ENCODE results near the gene PRR20G. TPM values are rescaled to one million over a fixed set of nuclear protein-coding genes. Genes with fewer than 3 reads are reported as not detected.

The PRR20G gene
- total and polyA plus RNA-seq, 2 experiments from 2014 or later: 0.39 TPM; not detected in 1

DNA sequence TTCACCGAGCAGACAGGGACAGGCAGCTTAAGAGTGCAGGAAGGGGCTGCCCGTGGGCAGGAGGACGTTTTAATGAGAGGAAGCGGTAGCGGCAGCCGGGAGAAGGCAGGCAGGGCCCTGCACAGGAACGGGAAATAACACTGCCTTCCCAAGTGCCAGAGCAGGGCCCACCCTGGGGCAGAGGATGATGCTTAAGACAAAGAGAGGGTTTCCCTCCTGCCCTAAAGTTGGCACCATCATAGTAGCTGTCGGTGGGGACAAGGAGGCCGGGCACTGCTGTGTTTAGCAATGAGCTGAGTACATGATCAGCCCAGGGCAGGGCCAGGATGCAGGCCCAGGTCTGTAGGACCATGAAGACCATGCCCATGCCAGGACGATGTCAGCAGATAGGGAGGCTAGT, 21.7 kb downstream of the PRR20G start:
- Histone ChIP-seq H3K4me3 (no peak overlapping the region), H3K4me1 (ENCODE audit: insufficient read depth) (no peaks in the 10 kb centered on the region), H3F3A (replicated peaks; ENCODE audit: low read depth) (no peaks in the 10 kb centered on the region), H3K27ac (ENCODE audit: low read depth) (no peak overlapping the region), H4K20me1 (replicated peaks; ENCODE audit: insufficient read depth) (no peaks in the 10 kb centered on the region), H3K9me2 (ENCODE audit: insufficient read depth) (no peaks in the 10 kb centered on the region), H3K36me3 (ENCODE audit: insufficient read depth) (no peaks in the 10 kb centered on the region), H3K79me2 (replicated peaks; ENCODE audit: insufficient read depth) (no peaks in the 10 kb centered on the region), H3K27me3 (ENCODE audit: insufficient read depth) (no peaks in the 10 kb centered on the region), H2AFZ (no peak overlapping the region), H3K4me2 (no peak overlapping the region)
- H3K36me3 Mint-ChIP-seq (ENCODE audit: low read depth): no peaks in the 10 kb centered on the region
- peaks cover 2% of the 10 kb centered on the region for H3K27me3 Mint-ChIP-seq (ENCODE audit: insufficient read depth, low read depth, poor library complexity)
- DNase-seq (ENCODE audit: low spot score) (no peak), ATAC-seq (no peak)
- no peak overlapping the region for H3K27ac Mint-ChIP-seq
- TF ChIP-seq POLR2AphosphoS5 (IDR thresholded peaks at IDR 0.05; ENCODE audit: low read depth) (no peak), EZH2 (IDR thresholded peaks at IDR 0.05; ENCODE audit: low read depth, unreplicated experiment) (no peak), CREB1 (CRISPR knock-in tag; IDR thresholded peaks at IDR 0.05; ENCODE audit: low read depth) (no peak), ZNF114 (CRISPR knock-in tag; IDR thresholded peaks at IDR 0.05) (no peak), JUNB (IDR thresholded peaks at IDR 0.05; ENCODE audit: unreplicated experiment) (no peak), NANOG (IDR thresholded peaks at IDR 0.05; ENCODE audit: borderline replicate concordance) (no peak), ZNF331 (CRISPR knock-in tag; IDR thresholded peaks at IDR 0.05; ENCODE audit: low read depth) (no peak), STAT1 (IDR thresholded peaks at IDR 0.05; ENCODE audit: unreplicated experiment) (no peak), EZH2phosphoT487 (IDR thresholded peaks at IDR 0.05; ENCODE audit: unreplicated experiment) (no peak)
- TF ChIP-seq, protein P1, sequence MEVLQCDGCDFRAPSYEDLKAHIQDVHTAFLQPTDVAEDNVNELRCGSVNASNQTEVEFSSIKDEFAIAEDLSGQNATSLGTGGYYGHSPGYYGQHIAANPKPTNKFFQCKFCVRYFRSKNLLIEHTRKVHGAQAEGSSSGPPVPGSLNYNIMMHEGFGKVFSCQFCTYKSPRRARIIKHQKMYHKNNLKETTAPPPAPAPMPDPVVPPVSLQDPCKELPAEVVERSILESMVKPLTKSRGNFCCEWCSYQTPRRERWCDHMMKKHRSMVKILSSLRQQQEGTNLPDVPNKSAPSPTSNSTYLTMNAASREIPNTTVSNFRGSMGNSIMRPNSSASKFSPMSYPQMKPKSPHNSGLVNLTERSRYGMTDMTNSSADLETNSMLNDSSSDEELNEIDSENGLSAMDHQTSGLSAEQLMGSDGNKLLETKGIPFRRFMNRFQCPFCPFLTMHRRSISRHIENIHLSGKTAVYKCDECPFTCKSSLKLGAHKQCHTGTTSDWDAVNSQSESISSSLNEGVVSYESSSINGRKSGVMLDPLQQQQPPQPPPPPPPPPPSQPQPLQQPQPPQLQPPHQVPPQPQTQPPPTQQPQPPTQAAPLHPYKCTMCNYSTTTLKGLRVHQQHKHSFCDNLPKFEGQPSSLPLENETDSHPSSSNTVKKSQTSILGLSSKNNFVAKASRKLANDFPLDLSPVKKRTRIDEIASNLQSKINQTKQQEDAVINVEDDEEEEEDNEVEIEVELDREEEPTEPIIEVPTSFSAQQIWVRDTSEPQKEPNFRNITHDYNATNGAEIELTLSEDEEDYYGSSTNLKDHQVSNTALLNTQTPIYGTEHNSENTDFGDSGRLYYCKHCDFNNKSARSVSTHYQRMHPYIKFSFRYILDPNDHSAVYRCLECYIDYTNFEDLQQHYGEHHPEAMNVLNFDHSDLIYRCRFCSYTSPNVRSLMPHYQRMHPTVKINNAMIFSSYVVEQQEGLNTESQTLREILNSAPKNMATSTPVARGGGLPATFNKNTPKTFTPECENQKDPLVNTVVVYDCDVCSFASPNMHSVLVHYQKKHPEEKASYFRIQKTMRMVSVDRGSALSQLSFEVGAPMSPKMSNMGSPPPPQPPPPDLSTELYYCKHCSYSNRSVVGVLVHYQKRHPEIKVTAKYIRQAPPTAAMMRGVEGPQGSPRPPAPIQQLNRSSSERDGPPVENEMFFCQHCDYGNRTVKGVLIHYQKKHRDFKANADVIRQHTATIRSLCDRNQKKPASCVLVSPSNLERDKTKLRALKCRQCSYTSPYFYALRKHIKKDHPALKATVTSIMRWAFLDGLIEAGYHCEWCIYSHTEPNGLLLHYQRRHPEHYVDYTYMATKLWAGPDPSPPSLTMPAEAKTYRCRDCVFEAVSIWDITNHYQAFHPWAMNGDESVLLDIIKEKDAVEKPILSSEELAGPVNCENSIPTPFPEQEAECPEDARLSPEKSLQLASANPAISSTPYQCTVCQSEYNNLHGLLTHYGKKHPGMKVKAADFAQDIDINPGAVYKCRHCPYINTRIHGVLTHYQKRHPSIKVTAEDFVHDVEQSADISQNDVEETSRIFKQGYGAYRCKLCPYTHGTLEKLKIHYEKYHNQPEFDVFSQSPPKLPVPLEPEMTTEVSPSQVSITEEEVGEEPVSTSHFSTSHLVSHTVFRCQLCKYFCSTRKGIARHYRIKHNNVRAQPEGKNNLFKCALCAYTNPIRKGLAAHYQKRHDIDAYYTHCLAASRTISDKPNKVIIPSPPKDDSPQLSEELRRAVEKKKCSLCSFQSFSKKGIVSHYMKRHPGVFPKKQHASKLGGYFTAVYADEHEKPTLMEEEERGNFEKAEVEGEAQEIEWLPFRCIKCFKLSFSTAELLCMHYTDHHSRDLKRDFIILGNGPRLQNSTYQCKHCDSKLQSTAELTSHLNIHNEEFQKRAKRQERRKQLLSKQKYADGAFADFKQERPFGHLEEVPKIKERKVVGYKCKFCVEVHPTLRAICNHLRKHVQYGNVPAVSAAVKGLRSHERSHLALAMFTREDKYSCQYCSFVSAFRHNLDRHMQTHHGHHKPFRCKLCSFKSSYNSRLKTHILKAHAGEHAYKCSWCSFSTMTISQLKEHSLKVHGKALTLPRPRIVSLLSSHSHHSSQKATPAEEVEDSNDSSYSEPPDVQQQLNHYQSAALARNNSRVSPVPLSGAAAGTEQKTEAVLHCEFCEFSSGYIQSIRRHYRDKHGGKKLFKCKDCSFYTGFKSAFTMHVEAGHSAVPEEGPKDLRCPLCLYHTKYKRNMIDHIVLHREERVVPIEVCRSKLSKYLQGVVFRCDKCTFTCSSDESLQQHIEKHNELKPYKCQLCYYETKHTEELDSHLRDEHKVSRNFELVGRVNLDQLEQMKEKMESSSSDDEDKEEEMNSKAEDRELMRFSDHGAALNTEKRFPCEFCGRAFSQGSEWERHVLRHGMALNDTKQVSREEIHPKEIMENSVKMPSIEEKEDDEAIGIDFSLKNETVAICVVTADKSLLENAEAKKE (CRISPR knock-in tag; IDR thresholded peaks at IDR 0.05): no peak
- TF ChIP-seq, protein P2, sequence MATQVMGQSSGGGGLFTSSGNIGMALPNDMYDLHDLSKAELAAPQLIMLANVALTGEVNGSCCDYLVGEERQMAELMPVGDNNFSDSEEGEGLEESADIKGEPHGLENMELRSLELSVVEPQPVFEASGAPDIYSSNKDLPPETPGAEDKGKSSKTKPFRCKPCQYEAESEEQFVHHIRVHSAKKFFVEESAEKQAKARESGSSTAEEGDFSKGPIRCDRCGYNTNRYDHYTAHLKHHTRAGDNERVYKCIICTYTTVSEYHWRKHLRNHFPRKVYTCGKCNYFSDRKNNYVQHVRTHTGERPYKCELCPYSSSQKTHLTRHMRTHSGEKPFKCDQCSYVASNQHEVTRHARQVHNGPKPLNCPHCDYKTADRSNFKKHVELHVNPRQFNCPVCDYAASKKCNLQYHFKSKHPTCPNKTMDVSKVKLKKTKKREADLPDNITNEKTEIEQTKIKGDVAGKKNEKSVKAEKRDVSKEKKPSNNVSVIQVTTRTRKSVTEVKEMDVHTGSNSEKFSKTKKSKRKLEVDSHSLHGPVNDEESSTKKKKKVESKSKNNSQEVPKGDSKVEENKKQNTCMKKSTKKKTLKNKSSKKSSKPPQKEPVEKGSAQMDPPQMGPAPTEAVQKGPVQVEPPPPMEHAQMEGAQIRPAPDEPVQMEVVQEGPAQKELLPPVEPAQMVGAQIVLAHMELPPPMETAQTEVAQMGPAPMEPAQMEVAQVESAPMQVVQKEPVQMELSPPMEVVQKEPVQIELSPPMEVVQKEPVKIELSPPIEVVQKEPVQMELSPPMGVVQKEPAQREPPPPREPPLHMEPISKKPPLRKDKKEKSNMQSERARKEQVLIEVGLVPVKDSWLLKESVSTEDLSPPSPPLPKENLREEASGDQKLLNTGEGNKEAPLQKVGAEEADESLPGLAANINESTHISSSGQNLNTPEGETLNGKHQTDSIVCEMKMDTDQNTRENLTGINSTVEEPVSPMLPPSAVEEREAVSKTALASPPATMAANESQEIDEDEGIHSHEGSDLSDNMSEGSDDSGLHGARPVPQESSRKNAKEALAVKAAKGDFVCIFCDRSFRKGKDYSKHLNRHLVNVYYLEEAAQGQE (IDR thresholded peaks at IDR 0.05; ENCODE audit: unreplicated experiment): no peak
- TF ChIP-seq, protein P3, sequence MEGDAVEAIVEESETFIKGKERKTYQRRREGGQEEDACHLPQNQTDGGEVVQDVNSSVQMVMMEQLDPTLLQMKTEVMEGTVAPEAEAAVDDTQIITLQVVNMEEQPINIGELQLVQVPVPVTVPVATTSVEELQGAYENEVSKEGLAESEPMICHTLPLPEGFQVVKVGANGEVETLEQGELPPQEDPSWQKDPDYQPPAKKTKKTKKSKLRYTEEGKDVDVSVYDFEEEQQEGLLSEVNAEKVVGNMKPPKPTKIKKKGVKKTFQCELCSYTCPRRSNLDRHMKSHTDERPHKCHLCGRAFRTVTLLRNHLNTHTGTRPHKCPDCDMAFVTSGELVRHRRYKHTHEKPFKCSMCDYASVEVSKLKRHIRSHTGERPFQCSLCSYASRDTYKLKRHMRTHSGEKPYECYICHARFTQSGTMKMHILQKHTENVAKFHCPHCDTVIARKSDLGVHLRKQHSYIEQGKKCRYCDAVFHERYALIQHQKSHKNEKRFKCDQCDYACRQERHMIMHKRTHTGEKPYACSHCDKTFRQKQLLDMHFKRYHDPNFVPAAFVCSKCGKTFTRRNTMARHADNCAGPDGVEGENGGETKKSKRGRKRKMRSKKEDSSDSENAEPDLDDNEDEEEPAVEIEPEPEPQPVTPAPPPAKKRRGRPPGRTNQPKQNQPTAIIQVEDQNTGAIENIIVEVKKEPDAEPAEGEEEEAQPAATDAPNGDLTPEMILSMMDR (conservative IDR thresholded peaks at IDR 0.05; ENCODE audit: low read depth in 2 of 2): no peak
- TF ChIP-seq, protein P4, sequence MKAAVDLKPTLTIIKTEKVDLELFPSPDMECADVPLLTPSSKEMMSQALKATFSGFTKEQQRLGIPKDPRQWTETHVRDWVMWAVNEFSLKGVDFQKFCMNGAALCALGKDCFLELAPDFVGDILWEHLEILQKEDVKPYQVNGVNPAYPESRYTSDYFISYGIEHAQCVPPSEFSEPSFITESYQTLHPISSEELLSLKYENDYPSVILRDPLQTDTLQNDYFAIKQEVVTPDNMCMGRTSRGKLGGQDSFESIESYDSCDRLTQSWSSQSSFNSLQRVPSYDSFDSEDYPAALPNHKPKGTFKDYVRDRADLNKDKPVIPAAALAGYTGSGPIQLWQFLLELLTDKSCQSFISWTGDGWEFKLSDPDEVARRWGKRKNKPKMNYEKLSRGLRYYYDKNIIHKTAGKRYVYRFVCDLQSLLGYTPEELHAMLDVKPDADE (IDR thresholded peaks at IDR 0.05): no peak
- no peak overlapping the region for H3K4me3 Mint-ChIP-seq
- no peaks in the 10 kb centered on the region for H3K4me1 Mint-ChIP-seq
- peaks cover 25% of the 10 kb centered on the region for H3K9me3 Mint-ChIP-seq

Measured in GM23338 (cell line).